Activated naive CD8-positive, alpha-beta T cell treated with anti-CD3 and anti-CD28 coated beads, Interleukin-2, amount 50 U/mL, for 24 hours (primary cell): ENCODE data around the gene MANEAL.

Source experiments
- ATAC-seq: fragments of 150-1000 bp; cut with Tn5 transposase; one replicate; pipeline ENCODE4 v1.10.0; 2021
- DNase-seq: peaks from one replicate; pipeline ENCODE4 v3.0.0; 2021
- H3K27ac Mint-ChIP-seq: one replicate; pipeline ENCODE4 v1.8.0; 2021; ENCODE audit warnings: mild to moderate bottlenecking, mixed read lengths
- H3K27me3 Mint-ChIP-seq: one replicate; pipeline ENCODE4 v1.8.0; 2021; ENCODE audit warnings: mixed read lengths
- H3K36me3 Mint-ChIP-seq: one replicate; pipeline ENCODE4 v1.8.0; 2021; ENCODE audit warnings: low read depth, mixed read lengths
- H3K4me1 Mint-ChIP-seq: one replicate; pipeline ENCODE4 v1.8.0; 2021; ENCODE audit warnings: mixed read lengths
- H3K4me3 Mint-ChIP-seq: one replicate; pipeline ENCODE4 v1.8.0; 2021; ENCODE audit warnings: mild to moderate bottlenecking, moderate library complexity, mixed read lengths
- H3K9me3 Mint-ChIP-seq: one replicate; pipeline ENCODE4 v1.8.0; 2021; ENCODE audit warnings: mixed read lengths

Gene MANEAL

DNA sequence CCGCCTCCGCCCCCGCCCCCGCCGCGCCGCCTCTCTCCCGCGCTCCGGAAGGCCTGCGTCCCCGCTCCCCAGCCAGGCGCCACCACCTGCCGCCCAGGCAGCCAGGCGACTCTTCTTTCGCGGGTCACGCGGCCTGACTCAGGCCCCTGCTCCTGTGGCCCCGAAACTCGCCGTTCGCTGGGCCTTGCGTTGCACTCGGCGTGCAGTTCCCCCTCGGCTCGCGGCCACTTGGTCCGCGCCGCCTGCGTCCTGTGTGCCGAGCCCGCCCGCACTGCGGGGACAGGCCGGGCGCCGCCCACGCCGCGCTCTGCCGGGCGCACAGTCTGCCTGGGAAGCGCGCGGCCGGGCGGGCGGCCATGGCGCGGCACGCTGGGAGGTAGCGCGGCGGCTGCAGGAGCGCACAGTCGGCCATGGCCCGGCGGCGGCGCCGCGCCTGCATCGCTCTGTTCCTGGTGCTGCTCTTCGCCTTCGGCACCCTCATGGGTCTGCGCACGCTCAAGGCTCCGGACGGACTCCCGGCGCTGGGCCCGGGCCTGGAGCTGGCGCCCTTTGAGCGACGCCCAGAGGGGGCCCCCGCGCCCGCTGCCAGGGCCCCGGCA is at the start of gene MANEAL:
MANEAL (plus strand) TSS at position 75 of the 599 bp plus-strand sequence; CDS start at position 411, 336 bp downstream.
- ATAC-seq (peak; percentile 61), DNase-seq (peak; percentile 42)
- peaks cover 2% of the 10 kb centered on the region for H3K36me3 Mint-ChIP-seq
- H3K4me3 Mint-ChIP-seq: peak within 1 kb of the TSS; percentile 60
- no peak within 1 kb of the TSS for H3K27ac Mint-ChIP-seq
- H3K27me3 Mint-ChIP-seq: peaks cover 32% of the 10 kb centered on the region
- H3K9me3 Mint-ChIP-seq: no peaks in the 10 kb centered on the region
- H3K4me1 Mint-ChIP-seq: peaks cover 20% of the 10 kb centered on the region

- H3K36me3 Mint-ChIP-seq: no peaks in the 10 kb centered on the region
- no peak for ATAC-seq
- no peak overlapping the region for H3K4me3 Mint-ChIP-seq
- no peak for DNase-seq
- peaks cover 4% of the 10 kb centered on the region for H3K9me3 Mint-ChIP-seq
- H3K27me3 Mint-ChIP-seq: peaks cover 45% of the 10 kb centered on the region
- peaks cover 1% of the 10 kb centered on the region for H3K4me1 Mint-ChIP-seq
- H3K27ac Mint-ChIP-seq: no peak overlapping the region
Observed at GRCh38 chr1:37746806-37747205, 46.8 kb upstream of the MANEAL start.

- Mint-ChIP-seq H3K27me3 (peaks cover 51% of the 10 kb centered on the region), H3K9me3 (peaks cover 4% of the 10 kb centered on the region), H3K36me3 (no peaks in the 10 kb centered on the region), H3K4me1 (peaks cover 10% of the 10 kb centered on the region), H3K27ac (no peak overlapping the region), H3K4me3 (no peak overlapping the region)
- DNase-seq: no peak
- no peak for ATAC-seq
Observed at GRCh38 chr1:37748565-37748964, 45.1 kb upstream of the MANEAL start.

GRCh38 chr1:37752213-37752582 is 41.4 kb upstream of the MANEAL start:
- Mint-ChIP-seq H3K27ac (no peak overlapping the region), H3K4me1 (peaks cover 27% of the 10 kb centered on the region), H3K9me3 (no peaks in the 10 kb centered on the region), H3K4me3 (peak overlapping the region; percentile 48), H3K36me3 (no peaks in the 10 kb centered on the region), H3K27me3 (peaks cover 57% of the 10 kb centered on the region)
- ATAC-seq (no peak), DNase-seq (no peak)

GRCh38 chr1:37752583-37753471 is 40.8 kb upstream of the MANEAL start:
- Mint-ChIP-seq H3K27me3 (peaks cover 55% of the 10 kb centered on the region), H3K9me3 (no peaks in the 10 kb centered on the region), H3K4me3 (peak overlapping the region; percentile 48), H3K36me3 (no peaks in the 10 kb centered on the region), H3K27ac (no peak overlapping the region), H3K4me1 (peaks cover 27% of the 10 kb centered on the region)
- DNase-seq (peak; percentile 40), ATAC-seq (peak; percentile 26)

DNA sequence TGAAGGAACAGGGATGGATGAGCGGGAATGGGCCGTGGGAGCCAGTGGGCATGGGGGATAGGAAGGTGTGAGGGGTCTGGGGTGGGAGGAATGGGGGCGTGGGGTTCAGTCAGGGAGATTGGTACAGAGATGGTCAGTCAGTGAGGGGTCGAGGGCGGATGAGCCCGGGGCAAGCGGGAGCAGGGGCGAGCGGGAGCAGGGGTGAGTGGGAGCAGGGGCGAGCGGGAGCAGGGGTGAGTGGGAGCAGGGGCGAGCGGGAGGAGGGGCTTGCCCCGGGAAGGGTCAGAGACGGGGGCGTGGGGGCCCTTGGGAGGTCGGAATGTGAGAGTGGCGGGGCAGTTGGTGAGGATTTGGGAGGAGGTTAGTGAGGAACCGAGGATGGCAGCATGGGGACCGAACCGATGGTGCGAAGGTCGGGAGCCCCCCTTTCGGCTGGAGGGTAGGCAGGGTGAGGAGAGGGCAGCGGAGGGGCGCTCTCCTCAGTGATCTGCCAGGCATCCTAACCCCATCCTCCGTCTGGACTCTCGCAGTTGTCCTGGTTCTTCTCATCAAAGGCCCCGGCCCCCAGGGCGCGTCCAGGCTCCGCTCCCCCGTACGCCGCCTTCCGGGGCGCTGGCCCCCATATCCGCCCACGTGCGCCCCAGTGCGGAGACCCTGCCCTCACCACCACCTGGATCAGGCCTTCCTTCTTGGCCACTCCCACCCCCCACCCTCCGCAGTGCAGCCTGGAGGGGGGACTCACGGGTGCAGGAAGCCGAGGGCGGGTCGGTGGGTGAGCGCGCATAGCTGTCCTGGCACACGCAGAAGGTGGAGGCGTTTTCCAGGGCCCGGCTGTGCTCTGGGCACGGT is 40.0 kb upstream of the MANEAL start:
- no peak overlapping the region for H3K27ac Mint-ChIP-seq
- peaks cover 51% of the 10 kb centered on the region for H3K27me3 Mint-ChIP-seq
- no peaks in the 10 kb centered on the region for H3K36me3 Mint-ChIP-seq
- peaks cover 27% of the 10 kb centered on the region for H3K4me1 Mint-ChIP-seq
- no peaks in the 10 kb centered on the region for H3K9me3 Mint-ChIP-seq
- H3K4me3 Mint-ChIP-seq: no peak overlapping the region
- ATAC-seq (no peak), DNase-seq (no peak)

- Mint-ChIP-seq H3K4me1 (peaks cover 27% of the 10 kb centered on the region), H3K27ac (no peak overlapping the region), H3K36me3 (no peaks in the 10 kb centered on the region), H3K4me3 (no peak overlapping the region), H3K27me3 (peaks cover 43% of the 10 kb centered on the region), H3K9me3 (no peaks in the 10 kb centered on the region)
- DNase-seq (peak; percentile 27), ATAC-seq (peak; percentile 89)
Observed at GRCh38 chr1:37755290-37755689, 38.4 kb upstream of the MANEAL start.

- H3K27me3 Mint-ChIP-seq: peaks cover 38% of the 10 kb centered on the region
- no peak for ATAC-seq
- no peak for DNase-seq
- H3K4me1 Mint-ChIP-seq: peaks cover 27% of the 10 kb centered on the region
- no peaks in the 10 kb centered on the region for H3K9me3 Mint-ChIP-seq
- H3K27ac Mint-ChIP-seq: no peak overlapping the region
- H3K4me3 Mint-ChIP-seq: no peak overlapping the region
- no peaks in the 10 kb centered on the region for H3K36me3 Mint-ChIP-seq
Observed at GRCh38 chr1:37755951-37756560, 37.6 kb upstream of the MANEAL start.

GRCh38 chr1:37759451-37759850 is 34.2 kb upstream of the MANEAL start:
- DNase-seq: no peak
- ATAC-seq: no peak
- Mint-ChIP-seq H3K4me1 (peaks cover 16% of the 10 kb centered on the region), H3K9me3 (no peaks in the 10 kb centered on the region), H3K27ac (no peak overlapping the region), H3K4me3 (no peak overlapping the region), H3K27me3 (peaks cover 42% of the 10 kb centered on the region), H3K36me3 (no peaks in the 10 kb centered on the region)

- ATAC-seq (no peak), DNase-seq (no peak)
- Mint-ChIP-seq H3K4me1 (peaks cover 16% of the 10 kb centered on the region), H3K9me3 (no peaks in the 10 kb centered on the region), H3K36me3 (peaks cover 2% of the 10 kb centered on the region), H3K27me3 (peaks cover 51% of the 10 kb centered on the region), H3K27ac (no peak overlapping the region), H3K4me3 (no peak overlapping the region)
Observed at GRCh38 chr1:37761416-37762095, 32.1 kb upstream of the MANEAL start.

- H3K36me3 Mint-ChIP-seq: peaks cover 2% of the 10 kb centered on the region
- no peak for ATAC-seq
- H3K4me1 Mint-ChIP-seq: peaks cover 17% of the 10 kb centered on the region
- DNase-seq: no peak
- H3K4me3 Mint-ChIP-seq: no peak overlapping the region
- H3K27ac Mint-ChIP-seq: no peak overlapping the region
- H3K9me3 Mint-ChIP-seq: no peaks in the 10 kb centered on the region
- peaks cover 59% of the 10 kb centered on the region for H3K27me3 Mint-ChIP-seq
Observed at GRCh38 chr1:37762516-37762915, 31.1 kb upstream of the MANEAL start.

DNA sequence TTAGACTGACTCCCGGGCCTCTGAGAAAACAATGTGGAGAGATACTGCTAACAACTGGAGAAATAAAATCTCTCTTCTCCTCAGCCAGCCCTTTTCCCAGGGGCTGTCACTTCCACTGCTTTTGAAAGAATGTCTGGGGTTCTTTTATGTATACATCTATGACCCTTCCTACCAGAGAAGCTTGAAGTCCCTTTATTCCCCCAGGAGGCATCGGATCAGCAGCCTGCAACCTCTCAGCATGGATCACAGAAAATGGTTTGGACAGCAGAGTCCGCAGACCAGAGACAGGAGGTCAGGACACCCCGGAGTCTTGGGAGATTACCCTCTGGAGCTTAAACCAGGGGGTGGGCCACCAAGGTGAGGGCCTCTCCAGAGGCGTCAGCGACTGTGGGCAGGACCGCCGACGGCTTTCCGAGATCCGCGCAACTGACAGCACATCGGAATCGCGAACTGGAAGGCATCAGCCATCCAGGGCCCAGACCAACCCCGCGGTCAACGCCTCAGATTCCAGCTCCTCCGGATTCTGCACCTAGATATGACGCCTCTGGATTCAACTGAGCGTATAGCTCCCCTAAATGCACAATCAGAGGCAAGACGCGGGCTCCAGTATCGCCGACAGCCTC is 29.7 kb upstream of the MANEAL start:
- no peak for ATAC-seq

DNA sequence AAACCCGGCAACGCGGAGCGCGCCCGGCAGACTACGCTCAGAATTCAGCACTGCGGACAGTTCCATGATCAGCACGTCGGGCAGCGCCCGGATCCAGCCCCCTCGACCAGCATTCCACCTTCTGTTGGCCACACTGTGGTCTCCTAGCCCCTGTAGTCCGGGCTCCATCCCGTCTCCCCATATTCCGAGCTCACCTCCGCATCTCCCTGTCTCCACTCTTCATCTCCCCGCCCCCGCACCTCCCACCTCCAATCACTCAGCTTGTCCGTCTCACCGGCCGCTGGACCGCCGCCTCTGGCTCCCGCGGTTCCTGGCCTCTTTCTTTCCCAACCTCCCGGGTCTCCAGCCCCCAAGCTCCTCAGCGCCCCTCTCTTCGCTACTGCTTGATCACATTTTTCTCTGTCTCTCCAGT is 29.2 kb upstream of the MANEAL start:
- Mint-ChIP-seq H3K36me3 (peaks cover 2% of the 10 kb centered on the region), H3K27ac (no peak overlapping the region), H3K4me3 (no peak overlapping the region), H3K4me1 (peaks cover 17% of the 10 kb centered on the region), H3K27me3 (peaks cover 74% of the 10 kb centered on the region), H3K9me3 (no peaks in the 10 kb centered on the region)
- ATAC-seq (no peak), DNase-seq (peak; percentile 71)

More for the DNA sequence above, 29.7 kb upstream of the MANEAL start:
- no peak overlapping the region for H3K4me3 Mint-ChIP-seq
- peaks cover 70% of the 10 kb centered on the region for H3K27me3 Mint-ChIP-seq
- H3K27ac Mint-ChIP-seq: no peak overlapping the region
- H3K36me3 Mint-ChIP-seq: peaks cover 2% of the 10 kb centered on the region
- no peaks in the 10 kb centered on the region for H3K9me3 Mint-ChIP-seq
- peaks cover 17% of the 10 kb centered on the region for H3K4me1 Mint-ChIP-seq
- DNase-seq: no peak
